Mesendoderm (in vitro differentiated cells): ENCODE data around the gene DPYD.

Experiments
- DNase-seq: peaks from one replicate; pipeline ENCODE4 v3.0.0; 2013
- H2AK5ac ChIP-seq: 2 replicates; pipeline ENCODE4 v1.6.1; 2013; ENCODE audit warnings: low read length, inconsistent platforms
- H2BK120ac ChIP-seq: 2 replicates; pipeline ENCODE4 v1.6.1; 2013; ENCODE audit warnings: low read depth, mild to moderate bottlenecking, low read length, moderate library complexity, mixed read lengths
- H2BK15ac ChIP-seq: replicated peaks from 2 replicates; pipeline ENCODE4 v1.6.1; 2013; ENCODE audit warnings: low read depth, mild to moderate bottlenecking, moderate library complexity
- H2BK5ac ChIP-seq: 2 replicates; pipeline ENCODE4 v1.6.1; 2013; ENCODE audit warnings: low read length, inconsistent platforms
- H3K18ac ChIP-seq: 2 replicates; pipeline ENCODE4 v1.6.1; 2013; ENCODE audit warnings: mild to moderate bottlenecking, low read length, mixed read lengths
- H3K23ac ChIP-seq: one replicate; pipeline ENCODE4 v1.6.1; 2013; ENCODE audit warnings: low read length
- H3K27ac ChIP-seq: 2 replicates; pipeline ENCODE4 v1.5.1; 2013; ENCODE audit warnings: low read depth, mild to moderate bottlenecking, inconsistent platforms, low read length, moderate library complexity
- H3K27me3 ChIP-seq: 2 replicates; pipeline ENCODE4 v1.6.1; 2013; ENCODE audit warnings: low read length, control low read depth, mild to moderate bottlenecking, inconsistent platforms; ENCODE audit not compliant: insufficient read depth, poor library complexity
- H3K36me3 ChIP-seq: 2 replicates; pipeline ENCODE4 v1.6.1; 2013; ENCODE audit warnings: low read length, inconsistent platforms; ENCODE audit not compliant: control insufficient read depth, insufficient read depth
- H3K4ac ChIP-seq: one replicate; pipeline ENCODE4 v1.6.1; 2013; ENCODE audit warnings: low read depth, mild to moderate bottlenecking, low read length, moderate library complexity
- H3K4me1 ChIP-seq: 2 replicates; pipeline ENCODE4 v1.6.1; 2013; ENCODE audit warnings: low read depth, low read length, inconsistent platforms; ENCODE audit not compliant: control insufficient read depth
- H3K4me2 ChIP-seq: 2 replicates; pipeline ENCODE4 v1.6.1; 2013; ENCODE audit warnings: low read length
- H3K4me3 ChIP-seq: 2 replicates; pipeline ENCODE4 v1.5.1; 2013; ENCODE audit warnings: mild to moderate bottlenecking, low read length
- H3K56ac ChIP-seq: one replicate; pipeline ENCODE4 v1.6.1; 2013; ENCODE audit warnings: low read length
- H3K79me1 ChIP-seq: 2 replicates; pipeline ENCODE4 v1.6.1; 2013; ENCODE audit warnings: low read length, inconsistent platforms
- H3K79me2 ChIP-seq: 2 replicates; pipeline ENCODE4 v1.6.1; 2013; ENCODE audit warnings: mild to moderate bottlenecking, low read length; ENCODE audit not compliant: control insufficient read depth, insufficient read depth
- H3K9ac ChIP-seq: 2 replicates; pipeline ENCODE4 v1.6.1; 2013; ENCODE audit warnings: low read length, inconsistent platforms
- H4K5ac ChIP-seq: one replicate; pipeline ENCODE4 v1.6.1; 2013; ENCODE audit warnings: low read length
- H4K8ac ChIP-seq: one replicate; pipeline ENCODE4 v1.6.1; 2013; ENCODE audit warnings: low read depth, mild to moderate bottlenecking, control low read depth, low read length, moderate library complexity
- WGBS: extraction: QIAGEN DNeasy Blood & Tissue Kit; methylation state at CpG from one replicate; pipeline ENCODE4 v1.1.7; 2013; ENCODE audit warnings: low lambda C conversion rate, missing lambda C conversion rate; ENCODE audit not compliant: insufficient coverage; ENCODE audit errors: extremely low coverage; 5-methylcytosine and 5-hydroxymethylcytosine counted together

The DPYD gene

GRCh38 chr1:97297611-97298010 lies 623.2 kb downstream of the DPYD start:
- Histone ChIP-seq H3K36me3 (no peaks in the 10 kb centered on the region), H4K5ac (no peak overlapping the region), H3K18ac (no peak overlapping the region), H3K4ac (no peak overlapping the region), H3K23ac (no peak overlapping the region), H4K8ac (no peak overlapping the region), H3K56ac (no peak overlapping the region), H2BK120ac (no peak overlapping the region), H2AK5ac (no peak overlapping the region), H2BK5ac (no peak overlapping the region), H3K4me3 (no peak overlapping the region), H3K9ac (no peak overlapping the region), H2BK15ac (no peak overlapping the region), H3K79me1 (no peaks in the 10 kb centered on the region), H3K27ac (no peak overlapping the region), H3K4me1 (no peaks in the 10 kb centered on the region), H3K4me2 (no peak overlapping the region), H3K27me3 (no peaks in the 10 kb centered on the region), H3K79me2 (no peaks in the 10 kb centered on the region)
- DNase-seq: no peak
- WGBS: no CpG with 5 or more reads among the region's 2 CpGs

- Histone ChIP-seq H2BK5ac (no peak overlapping the region), H2BK120ac (no peak overlapping the region), H2BK15ac (no peak overlapping the region), H3K36me3 (no peaks in the 10 kb centered on the region), H3K4ac (no peak overlapping the region), H4K5ac (no peak overlapping the region), H3K27ac (no peak overlapping the region), H3K56ac (no peak overlapping the region), H3K4me3 (no peak overlapping the region), H3K79me1 (no peaks in the 10 kb centered on the region), H3K4me2 (no peak overlapping the region), H3K27me3 (no peaks in the 10 kb centered on the region), H3K9ac (no peak overlapping the region), H3K18ac (no peak overlapping the region), H3K4me1 (no peaks in the 10 kb centered on the region), H2AK5ac (no peak overlapping the region), H4K8ac (no peak overlapping the region), H3K23ac (no peak overlapping the region), H3K79me2 (no peaks in the 10 kb centered on the region)
- no peak for DNase-seq
- no CpG with 5 or more reads among the region's 1 CpG for WGBS
These were observed 638.9 kb downstream of the DPYD start for GRCh38 chr1:97281962-97282361.

GRCh38 chr1:97277891-97278654 lies 642.8 kb downstream of the DPYD start:
- Histone ChIP-seq H3K4me2 (no peak overlapping the region), H2AK5ac (no peak overlapping the region), H3K79me2 (no peaks in the 10 kb centered on the region), H3K4me3 (no peak overlapping the region), H3K9ac (no peak overlapping the region), H4K5ac (no peak overlapping the region), H3K27me3 (no peaks in the 10 kb centered on the region), H2BK15ac (no peak overlapping the region), H3K4me1 (no peaks in the 10 kb centered on the region), H3K27ac (no peak overlapping the region), H2BK120ac (no peak overlapping the region), H3K56ac (no peak overlapping the region), H3K23ac (no peak overlapping the region), H3K4ac (no peak overlapping the region), H3K79me1 (no peaks in the 10 kb centered on the region), H4K8ac (no peak overlapping the region), H3K36me3 (no peaks in the 10 kb centered on the region), H3K18ac (no peak overlapping the region), H2BK5ac (no peak overlapping the region)
- WGBS: no CpG with 5 or more reads among the region's 2 CpGs
- DNase-seq: no peak

GRCh38 chr1:97271916-97272788 lies 648.7 kb downstream of the DPYD start:
- Histone ChIP-seq H3K27ac (no peak overlapping the region), H2BK120ac (no peak overlapping the region), H2AK5ac (no peak overlapping the region), H3K4me3 (no peak overlapping the region), H3K9ac (no peak overlapping the region), H4K8ac (no peak overlapping the region), H3K4me1 (no peaks in the 10 kb centered on the region), H3K4ac (no peak overlapping the region), H3K79me1 (no peaks in the 10 kb centered on the region), H3K18ac (no peak overlapping the region), H2BK5ac (no peak overlapping the region), H2BK15ac (no peak overlapping the region), H3K56ac (no peak overlapping the region), H3K4me2 (no peak overlapping the region), H4K5ac (no peak overlapping the region), H3K36me3 (no peaks in the 10 kb centered on the region), H3K27me3 (no peaks in the 10 kb centered on the region), H3K79me2 (no peaks in the 10 kb centered on the region), H3K23ac (no peak overlapping the region)
- no CpG with 5 or more reads among the region's 6 CpGs for WGBS
- no peak for DNase-seq

- H3K4me1 ChIP-seq: no peaks in the 10 kb centered on the region
- H3K79me2 ChIP-seq: no peaks in the 10 kb centered on the region
- H3K4me2 ChIP-seq: no peak overlapping the region
- DNase-seq: no peak
- H4K8ac ChIP-seq: no peak overlapping the region
- H3K4ac ChIP-seq: no peak overlapping the region
- H3K79me1 ChIP-seq: no peaks in the 10 kb centered on the region
- no peak overlapping the region for H2BK5ac ChIP-seq
- no peak overlapping the region for H3K23ac ChIP-seq
- H3K4me3 ChIP-seq: no peak overlapping the region
- H2BK120ac ChIP-seq: no peak overlapping the region
- H2AK5ac ChIP-seq: no peak overlapping the region
- WGBS: no CpG with 5 or more reads among the region's 3 CpGs
- no peaks in the 10 kb centered on the region for H3K27me3 ChIP-seq
- no peak overlapping the region for H3K18ac ChIP-seq
- no peak overlapping the region for H4K5ac ChIP-seq
- no peaks in the 10 kb centered on the region for H3K36me3 ChIP-seq
- no peak overlapping the region for H3K56ac ChIP-seq
- no peak overlapping the region for H2BK15ac ChIP-seq
- H3K27ac ChIP-seq: no peak overlapping the region
- no peak overlapping the region for H3K9ac ChIP-seq
These were observed 650.1 kb downstream of the DPYD start for GRCh38 chr1:97270508-97271307.
